ENCODE results near the gene PRKCA.

DNA sequence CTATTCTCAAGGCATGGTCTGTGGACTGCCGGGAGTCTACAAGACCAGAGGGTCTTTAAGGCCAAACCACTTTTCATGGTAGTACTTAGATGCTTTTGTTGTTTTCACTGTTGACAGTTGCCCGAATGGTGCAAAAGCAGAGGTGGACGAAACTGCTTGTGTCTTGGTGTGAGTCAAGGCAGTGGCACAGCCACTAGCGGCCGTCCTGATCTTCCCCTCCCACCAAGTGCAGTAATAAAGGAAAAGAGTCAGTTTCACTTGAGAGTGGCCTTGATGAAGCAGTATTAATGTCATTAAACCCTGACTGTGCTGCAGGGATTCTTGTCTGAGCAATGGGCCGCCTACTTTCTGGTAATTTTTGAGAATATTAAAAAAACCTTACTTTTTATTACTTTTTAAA lies 109.1 kb downstream of the PRKCA start:
- TF ChIP-seq, protein P1, sequence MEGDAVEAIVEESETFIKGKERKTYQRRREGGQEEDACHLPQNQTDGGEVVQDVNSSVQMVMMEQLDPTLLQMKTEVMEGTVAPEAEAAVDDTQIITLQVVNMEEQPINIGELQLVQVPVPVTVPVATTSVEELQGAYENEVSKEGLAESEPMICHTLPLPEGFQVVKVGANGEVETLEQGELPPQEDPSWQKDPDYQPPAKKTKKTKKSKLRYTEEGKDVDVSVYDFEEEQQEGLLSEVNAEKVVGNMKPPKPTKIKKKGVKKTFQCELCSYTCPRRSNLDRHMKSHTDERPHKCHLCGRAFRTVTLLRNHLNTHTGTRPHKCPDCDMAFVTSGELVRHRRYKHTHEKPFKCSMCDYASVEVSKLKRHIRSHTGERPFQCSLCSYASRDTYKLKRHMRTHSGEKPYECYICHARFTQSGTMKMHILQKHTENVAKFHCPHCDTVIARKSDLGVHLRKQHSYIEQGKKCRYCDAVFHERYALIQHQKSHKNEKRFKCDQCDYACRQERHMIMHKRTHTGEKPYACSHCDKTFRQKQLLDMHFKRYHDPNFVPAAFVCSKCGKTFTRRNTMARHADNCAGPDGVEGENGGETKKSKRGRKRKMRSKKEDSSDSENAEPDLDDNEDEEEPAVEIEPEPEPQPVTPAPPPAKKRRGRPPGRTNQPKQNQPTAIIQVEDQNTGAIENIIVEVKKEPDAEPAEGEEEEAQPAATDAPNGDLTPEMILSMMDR (IDR thresholded peaks at IDR 0.05; ENCODE audit: low read depth, low read length, poor library complexity, severe bottlenecking): no peak
- TF ChIP-seq EZH2phosphoT487 (IDR thresholded peaks at IDR 0.05; ENCODE audit: borderline replicate concordance, low read length): no peak

All from DOHH2 (cell line).